ENCODE results near the gene CTBP1.

The CTBP1 gene

GRCh38 chr4:1266881-1267763 is 18.2 kb upstream of the CTBP1 start:
- DNase-seq (ENCODE audit: low read depth): no peak
- peak overlapping the region; percentile 3; the same call in 1 of the 2 replicates for H3K4me3 ChIP-seq (ENCODE audit: low read depth, low read length)
- TF ChIP-seq CTCF (IDR thresholded peaks at IDR 0.05; ENCODE audit: low read depth, low read length, missing control alignments): no peak

DNA sequence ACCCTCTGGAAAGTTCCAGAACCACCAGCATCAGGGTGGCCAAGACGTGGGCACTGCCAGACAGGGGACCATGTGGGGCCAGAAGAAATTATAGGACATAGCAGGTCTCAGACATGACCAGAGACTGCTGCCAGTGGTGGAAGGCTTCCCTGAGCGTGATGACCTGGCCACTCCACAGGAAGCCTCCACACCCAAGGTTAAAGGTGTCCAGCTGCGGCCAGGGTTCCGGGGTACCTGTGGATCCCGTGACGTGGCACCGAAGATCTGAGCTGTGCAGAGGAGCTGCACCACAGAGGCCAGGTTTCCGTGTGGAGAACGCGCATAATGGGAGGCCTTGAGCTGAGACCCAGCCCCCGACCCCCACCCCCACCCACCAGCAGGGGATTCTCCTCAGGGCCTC is 16.4 kb upstream of the CTBP1 start:
- TF ChIP-seq CTCF (IDR thresholded peaks at IDR 0.05; ENCODE audit: low read depth, low read length, missing control alignments): no peak
- no peak overlapping the region for H3K4me3 ChIP-seq (ENCODE audit: low read depth, low read length)
- no peak for DNase-seq (ENCODE audit: low read depth)

GRCh38 chr4:1264942-1265341 is 16.0 kb upstream of the CTBP1 start:
- H3K4me3 ChIP-seq (ENCODE audit: low read depth, low read length): no peak overlapping the region
- DNase-seq (ENCODE audit: low read depth): no peak

GRCh38 chr4:1261107-1261928 is 12.4 kb upstream of the CTBP1 start:
- no peak overlapping the region for H3K4me3 ChIP-seq (ENCODE audit: low read depth, low read length)
- no peak for DNase-seq (ENCODE audit: low read depth)
- TF ChIP-seq CTCF (IDR thresholded peaks at IDR 0.05; ENCODE audit: low read depth, low read length, missing control alignments): no peak

More at GRCh38 chr4:1264942-1265341, 16.0 kb upstream of the CTBP1 start:
- no peak for TF ChIP-seq CTCF (IDR thresholded peaks at IDR 0.05; ENCODE audit: low read depth, low read length, missing control alignments)

DNA sequence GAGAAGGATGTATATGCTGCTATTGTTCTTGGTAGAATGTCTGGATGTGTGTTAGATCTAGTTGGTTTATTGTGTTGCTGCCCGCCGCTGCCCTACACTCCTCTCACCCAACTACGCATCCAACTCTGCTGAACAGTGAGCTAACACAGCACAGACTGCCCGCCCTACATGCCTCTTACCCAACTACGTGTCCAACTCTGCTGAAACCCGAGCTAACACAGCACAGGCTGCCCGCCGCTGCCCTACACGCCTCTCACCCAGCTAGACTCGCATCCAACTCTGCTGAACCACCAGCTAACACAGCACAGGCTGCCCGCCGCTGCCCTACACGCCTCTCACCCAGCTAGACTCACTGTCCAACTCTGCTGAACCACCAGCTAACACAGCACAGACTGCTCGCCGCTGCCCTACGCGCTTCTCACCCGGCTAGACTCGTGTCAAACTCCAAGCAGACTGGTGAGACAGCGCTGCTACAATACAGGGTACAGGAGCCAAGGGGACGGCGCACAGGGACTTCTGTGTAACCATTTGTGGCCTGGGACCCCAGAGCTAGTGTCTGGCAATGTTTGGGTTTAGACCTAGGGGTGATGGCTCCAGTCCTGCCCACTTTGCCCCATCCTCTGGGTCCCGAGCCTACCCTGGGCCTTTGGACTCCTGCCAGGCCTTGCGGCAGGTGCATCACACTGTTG is 11.6 kb upstream of the CTBP1 start:
- no peak for DNase-seq (ENCODE audit: low read depth)
- TF ChIP-seq CTCF (IDR thresholded peaks at IDR 0.05; ENCODE audit: low read depth, low read length, missing control alignments): no peak
- H3K4me3 ChIP-seq (ENCODE audit: low read depth, low read length): no peak overlapping the region

DNA sequence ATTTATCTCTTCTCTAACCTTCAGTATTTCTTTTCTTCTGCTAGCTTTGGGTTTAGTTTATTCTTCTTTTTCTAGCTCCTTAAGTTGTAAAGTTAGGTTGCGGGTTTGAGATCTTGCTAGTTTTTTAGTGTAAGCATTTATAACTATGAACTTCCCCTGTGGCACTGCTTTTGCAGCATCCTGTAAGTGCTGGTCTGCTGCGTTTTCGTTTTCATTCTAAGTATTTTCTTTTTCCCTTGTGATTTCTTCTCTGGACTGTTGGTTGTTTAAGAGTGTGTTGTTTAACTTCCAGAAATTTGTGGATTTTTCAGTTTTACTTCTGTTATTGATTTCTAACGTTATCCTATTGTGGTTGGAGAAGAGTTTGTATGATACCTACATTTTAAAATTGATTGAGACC is 11.0 kb upstream of the CTBP1 start:
- no peak overlapping the region for H3K4me3 ChIP-seq (ENCODE audit: low read depth, low read length)
- TF ChIP-seq CTCF (IDR thresholded peaks at IDR 0.05; ENCODE audit: low read depth, low read length, missing control alignments): no peak
- DNase-seq (ENCODE audit: low read depth): no peak
